DMS79 (cell line): ENCODE data around the gene CRIP2.
A peak's percentile ranks its signal among the peaks of the same experiment; 100 is the strongest.

Experiments used
- DNase-seq: peaks from one replicate; lab custom pipeline; 2025; lab: John Stamatoyannopoulos, UW

The CRIP2 gene

DNA sequence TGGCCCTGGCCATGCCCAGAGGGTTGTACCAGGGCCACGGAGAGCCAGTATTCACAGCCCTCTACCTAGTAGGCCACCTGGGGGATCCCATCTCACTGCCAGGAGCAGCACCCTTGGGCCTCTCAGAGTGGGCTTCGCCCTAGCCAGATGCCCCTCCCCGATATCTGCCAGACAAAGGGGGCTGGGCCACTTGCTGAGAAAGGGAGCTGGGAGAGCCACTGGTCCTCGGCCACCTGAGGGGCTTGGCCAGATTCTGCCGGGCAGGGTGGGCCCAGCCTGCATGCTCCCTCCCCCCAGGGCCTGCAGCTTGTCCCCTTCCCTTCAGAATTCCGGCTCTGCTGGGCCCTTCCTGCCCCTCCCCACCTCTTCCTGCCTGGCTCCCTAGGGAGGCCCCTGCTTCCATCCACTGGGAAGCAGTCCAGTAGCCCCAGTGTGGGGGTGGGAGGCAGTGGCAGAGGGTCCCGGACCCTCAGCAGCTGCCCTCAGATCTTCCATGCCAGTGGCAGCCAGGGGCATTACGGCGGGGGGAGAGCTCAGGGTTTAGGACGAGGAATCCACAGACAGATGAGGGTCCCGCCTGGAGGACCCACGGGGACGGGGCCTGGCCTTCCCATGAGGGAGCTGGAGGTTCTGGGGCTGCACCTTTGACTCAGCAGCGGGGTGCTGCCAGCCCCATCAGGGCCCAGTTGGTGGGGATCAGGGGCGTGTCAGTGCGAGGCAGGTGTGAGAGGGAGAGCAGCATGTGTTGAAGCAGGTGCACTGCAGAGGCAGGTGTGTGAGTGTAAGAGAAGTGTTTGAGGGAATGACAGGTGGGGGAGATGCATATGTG, 2.4 kb downstream of the CRIP2 start:
- peak; percentile 68 for DNase-seq

- DNase-seq = no peak
Observed at GRCh38 chr14:105477660-105478397, 3.2 kb downstream of the CRIP2 start.

DNA sequence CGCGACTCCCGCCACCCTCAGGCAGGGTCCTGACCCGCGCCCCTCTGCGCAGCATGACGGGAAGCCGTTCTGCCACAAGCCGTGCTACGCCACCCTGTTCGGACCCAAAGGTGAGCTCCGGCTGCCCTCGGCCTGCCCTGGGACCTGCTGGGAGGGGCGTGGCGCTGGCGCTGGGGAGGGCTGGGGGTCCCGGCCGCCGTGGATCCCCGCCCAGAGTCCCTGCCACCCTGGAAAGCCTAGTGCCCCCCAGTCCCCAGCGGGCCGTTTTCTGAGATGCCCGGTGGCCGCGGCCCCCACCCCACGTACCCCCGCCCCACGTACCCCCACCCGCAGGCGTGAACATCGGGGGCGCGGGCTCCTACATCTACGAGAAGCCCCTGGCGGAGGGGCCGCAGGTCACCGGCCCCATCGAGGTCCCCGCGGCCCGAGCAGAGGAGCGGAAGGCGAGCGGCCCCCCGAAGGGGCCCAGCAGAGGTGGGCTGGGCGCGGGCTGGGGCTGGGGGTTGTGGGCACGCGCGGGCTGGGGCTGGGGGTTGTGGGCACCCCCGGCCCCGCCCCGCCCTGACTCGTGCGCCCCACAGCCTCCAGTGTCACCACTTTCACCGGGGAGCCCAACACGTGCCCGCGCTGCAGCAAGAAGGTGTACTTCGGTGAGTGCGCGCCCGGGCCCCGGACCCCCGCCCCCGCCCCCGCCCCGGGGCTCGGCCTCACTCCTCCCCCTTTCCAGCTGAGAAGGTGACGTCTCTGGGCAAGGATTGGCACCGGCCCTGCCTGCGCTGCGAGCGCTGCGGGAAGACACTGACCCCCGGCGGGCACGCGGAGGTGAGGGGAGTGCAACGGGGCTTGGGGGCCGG, 4.0 kb downstream of the CRIP2 start:
- no peak for DNase-seq

- DNase-seq = no peak
Observed at GRCh38 chr14:105479431-105480158, 5.0 kb downstream of the CRIP2 start.

DNA sequence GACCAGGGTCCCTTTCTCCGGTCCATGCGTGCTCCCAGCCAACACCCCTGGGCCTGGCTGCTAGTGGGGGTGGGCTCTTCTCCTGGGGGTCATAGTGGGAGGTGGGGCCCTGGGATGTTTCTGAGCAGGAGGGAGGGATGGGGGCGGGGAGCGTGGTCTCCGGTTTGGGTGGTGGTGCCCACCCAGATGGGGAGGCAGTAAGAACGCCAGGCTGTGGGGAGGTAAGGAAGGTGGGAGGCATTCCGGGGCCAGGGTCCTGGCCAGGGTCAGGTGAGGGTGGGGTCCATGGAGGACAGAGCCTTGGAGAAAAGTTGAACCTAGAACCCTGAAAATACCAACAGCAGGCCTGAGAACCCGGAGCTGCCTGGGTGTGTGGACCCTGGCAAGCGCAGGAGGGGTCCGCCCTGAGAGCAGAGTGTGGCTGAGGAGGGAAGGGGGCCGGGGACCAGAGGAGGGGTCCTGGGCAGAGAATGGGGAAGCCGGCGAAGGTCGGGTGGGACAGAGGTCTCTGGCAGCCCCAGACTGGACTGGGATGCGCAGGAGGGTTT, 5.7 kb downstream of the CRIP2 start:
- DNase-seq = no peak

DNA sequence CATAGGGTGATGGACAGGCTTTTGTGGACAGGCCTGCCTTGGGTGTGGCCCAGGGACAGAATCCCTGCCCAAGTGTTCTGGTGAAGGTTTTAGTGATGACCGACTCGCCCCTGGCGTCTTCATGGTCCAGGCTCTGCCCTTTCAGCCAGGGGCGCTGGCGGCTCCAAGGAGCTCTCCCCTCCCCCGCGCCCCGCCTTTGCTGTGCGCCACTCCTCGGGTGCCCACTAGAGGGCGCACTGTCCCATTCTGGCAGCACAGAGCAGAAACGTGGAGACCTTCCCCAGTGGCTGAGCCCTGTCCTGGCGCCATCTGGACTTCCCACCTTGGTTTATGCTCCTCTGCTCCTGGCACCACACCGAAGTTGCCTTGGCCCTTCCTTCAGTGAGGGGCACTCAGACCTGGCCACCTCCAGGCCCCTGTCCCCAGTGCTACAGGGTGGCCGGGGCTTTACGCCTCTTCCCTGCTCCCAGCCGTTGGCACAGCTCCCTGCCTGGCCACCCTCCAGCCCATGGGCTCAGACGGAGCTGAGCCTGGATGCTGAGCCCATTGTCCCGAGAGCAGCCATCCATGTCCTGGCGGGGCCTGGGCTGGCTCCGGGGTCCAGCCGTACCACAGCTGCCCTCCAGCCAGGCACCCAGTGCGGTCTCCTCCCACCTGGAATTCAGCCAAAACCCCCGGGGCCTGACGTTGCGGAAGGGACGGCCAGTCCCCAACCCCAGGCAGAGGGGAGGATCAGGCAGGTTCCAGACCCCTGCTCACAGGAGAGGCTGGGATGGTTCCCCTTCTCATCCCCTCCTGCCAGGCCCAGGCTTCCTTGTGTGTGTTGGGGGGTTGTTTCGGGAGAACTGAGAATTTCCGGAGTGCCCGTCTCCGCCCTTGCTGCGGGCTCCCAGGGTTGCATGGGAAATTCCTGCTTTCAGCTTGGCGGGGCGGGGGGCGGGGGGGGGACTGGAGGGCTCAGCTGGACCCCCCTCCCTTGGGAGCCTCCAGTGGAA, 6.5 kb downstream of the CRIP2 start:
- DNase-seq = peak; percentile 95

DNA sequence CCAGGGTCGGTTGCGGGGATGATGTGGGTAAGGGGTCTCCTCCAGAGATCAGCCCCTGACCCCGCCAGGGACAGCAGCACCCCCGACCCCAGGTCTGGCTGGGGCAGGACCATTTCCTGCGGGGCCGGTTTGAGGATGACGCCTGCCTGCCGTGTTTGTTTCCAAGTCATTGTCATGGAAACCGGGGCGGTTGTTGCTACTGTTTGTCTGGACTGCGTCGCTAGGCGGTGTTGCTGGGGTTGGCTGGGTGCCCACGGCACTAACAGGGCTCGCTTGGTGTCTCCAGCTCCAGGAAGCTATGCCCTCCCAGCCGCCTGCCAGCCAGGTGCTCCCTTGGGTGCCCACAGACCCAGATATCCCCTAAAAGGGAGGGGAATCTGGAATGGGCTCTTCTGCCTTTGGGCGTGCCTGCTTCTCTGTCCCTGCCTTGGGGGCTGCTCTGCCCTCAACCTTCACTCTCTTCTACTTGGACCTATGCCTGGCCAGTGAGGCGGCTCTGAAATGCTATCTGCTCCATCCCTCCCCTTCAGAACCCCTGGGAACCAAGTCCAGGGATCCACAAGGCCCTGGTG, 7.4 kb downstream of the CRIP2 start:
- DNase-seq = peak; percentile 97

GRCh38 chr14:105482486-105483110, 8.0 kb downstream of the CRIP2 start:
- no peak for DNase-seq

GRCh38 chr14:105483300-105484068, 8.9 kb downstream of the CRIP2 start:
- no peak for DNase-seq

- DNase-seq = no peak
Observed at GRCh38 chr14:105484069-105484996, 9.7 kb downstream of the CRIP2 start.

GRCh38 chr14:105484997-105485393, 10.4 kb downstream of the CRIP2 start:
- DNase-seq = no peak

GRCh38 chr14:105485739-105486162, 11.1 kb downstream of the CRIP2 start:
- DNase-seq = no peak

- no peak for DNase-seq
Observed at GRCh38 chr14:105486163-105486973, 11.7 kb downstream of the CRIP2 start, which contains the start of gene CRIP1. Gene CRIP1, plus strand, starts transcription at chr14:105486886. Its CDS starts 374 bp downstream, at chr14:105487260.

GRCh38 chr14:105486974-105487448, 12.4 kb downstream of the CRIP2 start:
- no peak for DNase-seq

GRCh38 chr14:105487449-105487985, 12.9 kb downstream of the CRIP2 start:
- no peak for DNase-seq
